Endothelial cell of umbilical vein (primary cell): ENCODE data around the gene AP1G1. TPM values are rescaled to one million over a fixed set of nuclear protein-coding genes. Genes with fewer than 3 reads are reported as not detected.

Source experiments
- BruUV-seq: library from RNA; stranded (reverse); fragments of 400-500 nt; replicated peaks from 2 replicates; lab custom pipeline; 2021; lab: Mats Ljungman, UMichigan
- CTCF ChIA-PET: fragments of 300-600, 350-600 bp; sonication (Branson Sonifier 250); formaldehyde crosslinking; loops from one replicate; lab custom pipeline; 2021; ENCODE audit warnings: antibody characterized with exemption, inconsistent platforms; lab: Charles Lee
- POLR2A ChIA-PET: fragments of 300-600, 350-600 bp; sonication (Branson Sonifier 250); formaldehyde crosslinking; loops from one replicate; lab custom pipeline; 2021; ENCODE audit warnings: antibody characterized with exemption, inconsistent platforms; lab: Charles Lee
- DNase-seq: peaks from one replicate; pipeline ENCODE4 v3.0.0-alpha.2; 2011; ENCODE audit warnings: low read depth, low spot score
- FAIRE-seq: peaks from 2 replicates; lab custom pipeline; 2011; peaks lifted over from hg19 to GRCh38; lab: Jason Lieb, UNC
- H2AFZ ChIP-seq: 2 replicates; pipeline ENCODE4 v1.6.0; 2012; ENCODE audit warnings: low read depth, low read length, control low read depth, inconsistent platforms
- H3K27ac ChIP-seq: 2 replicates; pipeline ENCODE4 v1.5.1; 2011; ENCODE audit warnings: low read depth, mild to moderate bottlenecking, control low read depth, low read length, moderate library complexity; ENCODE audit not compliant: insufficient read depth
- H3K27me3 ChIP-seq, 2 experiments: 2 replicates each; pipeline versions ENCODE4 v1.6.0 to v1.6.1; 2011; ENCODE audit warnings: low read length in 2 of 2, mixed read lengths in 1 of 2; ENCODE audit not compliant: control insufficient read depth in 2 of 2, insufficient read depth in 2 of 2
- H3K36me3 ChIP-seq, 2 experiments: 2 replicates in 1 of 2; 3 replicates in 1 of 2; pipeline ENCODE4 v1.5.1; 2011; ENCODE audit warnings: low read length in 2 of 2, mild to moderate bottlenecking in 1 of 2, moderate library complexity in 1 of 2; ENCODE audit not compliant: control insufficient read depth in 2 of 2, insufficient read depth in 2 of 2; ENCODE audit errors: extremely low read depth in 1 of 2
- H3K4me1 ChIP-seq: 3 replicates; pipeline ENCODE4 v1.5.1; 2011; ENCODE audit warnings: mild to moderate bottlenecking, low read length; ENCODE audit not compliant: control insufficient read depth, insufficient read depth; ENCODE audit errors: extremely low read depth
- H3K4me2 ChIP-seq: 2 replicates; pipeline ENCODE4 v1.6.1; 2011; ENCODE audit warnings: low read length, control low read depth, mixed read lengths; ENCODE audit not compliant: insufficient read depth
- H3K4me3 ChIP-seq, 3 experiments: fragments of 200-600 bp in 1 of 3; sonication (generic), shearing (Covaris generic) in 1 of 3; replicated peaks in 1 of 3; 2 replicates each; pipeline ENCODE4 v1.5.1; 2011 to 2016; ENCODE audit warnings: control low read depth in 3 of 3, low read length in 3 of 3, mild to moderate bottlenecking in 2 of 3, inconsistent platforms in 1 of 3, low read depth in 1 of 3, moderate library complexity in 1 of 3; ENCODE audit not compliant: insufficient read depth in 1 of 3
- H3K79me2 ChIP-seq: 2 replicates; pipeline ENCODE4 v1.6.0; 2012; ENCODE audit warnings: low read length, inconsistent platforms; ENCODE audit not compliant: control insufficient read depth, insufficient read depth
- H3K9ac ChIP-seq: replicated peaks from 2 replicates; pipeline ENCODE3; 2011; ENCODE audit warnings: low read length, control low read depth; ENCODE audit not compliant: insufficient read depth; ENCODE audit errors: extremely low read depth
- H3K9me1 ChIP-seq: replicated peaks from 3 replicates; pipeline ENCODE4 v1.6.0; 2011; ENCODE audit warnings: mild to moderate bottlenecking, low read length; ENCODE audit not compliant: control insufficient read depth, insufficient read depth; ENCODE audit errors: extremely low read depth
- H3K9me3 ChIP-seq: replicated peaks from 2 replicates; pipeline ENCODE4 v1.5.1; 2012; ENCODE audit warnings: low read length, inconsistent platforms; ENCODE audit not compliant: control insufficient read depth, insufficient read depth
- H4K20me1 ChIP-seq: replicated peaks from 2 replicates; pipeline ENCODE3; 2011; ENCODE audit warnings: mild to moderate bottlenecking, low read length; ENCODE audit not compliant: control insufficient read depth, insufficient read depth; ENCODE audit errors: extremely low read depth
- CTCF ChIP-seq, 2 donors: IDR thresholded peaks; 1 replicate in 1 of 2; 2 replicates in 1 of 2; pipeline ENCODE4 v1.5.1; 2011; ENCODE audit warnings: low read length in 2 of 2, mild to moderate bottlenecking in 2 of 2, moderate library complexity in 2 of 2, control low read depth in 1 of 2, inconsistent platforms in 1 of 2, low read depth in 1 of 2; ENCODE audit not compliant: insufficient read depth in 1 of 2; ENCODE audit errors: extremely low read depth in 1 of 2
- EZH2 ChIP-seq: IDR thresholded peaks from 2 replicates; pipeline ENCODE4 v1.6.1; 2012; ENCODE audit warnings: borderline replicate concordance, low read depth, mild to moderate bottlenecking, moderate library complexity, low read length, inconsistent platforms; ENCODE audit not compliant: severe bottlenecking
- FOS ChIP-seq: IDR thresholded peaks from 2 replicates; pipeline ENCODE4 v1.6.1; 2011; ENCODE audit warnings: mild to moderate bottlenecking, low read length, moderate library complexity, borderline replicate concordance; ENCODE audit not compliant: insufficient read depth
- GATA2 ChIP-seq: IDR thresholded peaks from 2 replicates; pipeline ENCODE4 v1.7.0; 2011; ENCODE audit warnings: low read depth, mild to moderate bottlenecking, moderate library complexity, mixed read lengths, low read length; ENCODE audit not compliant: insufficient read length, insufficient read depth
- JUN ChIP-seq: IDR thresholded peaks from 2 replicates; pipeline ENCODE4 v1.6.1; 2011; ENCODE audit warnings: borderline replicate concordance, low read depth; ENCODE audit not compliant: insufficient read length, insufficient read depth
- MAX ChIP-seq: IDR thresholded peaks from 2 replicates; pipeline ENCODE4 v1.6.1; 2011; ENCODE audit not compliant: insufficient read depth, insufficient read length
- MYC ChIP-seq: IDR thresholded peaks from one replicate; pipeline ENCODE4 v1.6.1; 2011; ENCODE audit warnings: mild to moderate bottlenecking, low read depth, low read length
- POLR2A ChIP-seq: IDR thresholded peaks from 2 replicates; pipeline ENCODE4 v1.6.1; 2012; ENCODE audit warnings: low read depth, mild to moderate bottlenecking, control low read depth, low read length
- POLR2AphosphoS5 ChIP-seq: IDR thresholded peaks from 2 replicates; pipeline ENCODE4 v1.6.1; 2012; ENCODE audit warnings: low read depth, mild to moderate bottlenecking, control low read depth, low read length, moderate library complexity; ENCODE audit not compliant: insufficient read depth
- dilution Hi-C: fragments of 300-500 bp; cut with MboI; formaldehyde crosslinking; loops from one replicate; pipeline ENCODE4 v1.15.0; 2019; ENCODE audit warnings: low sequenced_read_pairs; ENCODE audit not compliant: extremely low pct_ligation_motif_present
- intact Hi-C: fragments of 100-400 bp; cut with micrococcal nuclease; formaldehyde crosslinking; loops from one replicate; pipeline ENCODE4 v1.10.0; 2022
- polyA plus RNA-seq, 4 experiments: library from polyadenylated mRNA; depleted of rRNA in 3 of 4; stranded (reverse) in 3 of 4; unstranded in 1 of 4; fragments of >200 nt; gene quantifications; 2 replicates each; pipeline versions ENCODE4 v1.2.1 to v1.2.3, GENCODE V29; 2011 to 2012; ENCODE audit warnings: missing spikeins in 1 of 4
- total RNA-seq: library from RNA; stranded (reverse); gene quantifications from 2 replicates; pipeline ENCODE4 v1.2.3, GENCODE V29; 2021

Gene AP1G1
- total and polyA plus RNA-seq, 2 donors (not counting 3 experiments of a cell fraction or from before 2014, with no cell fraction given), result 57.4 to 85.3 TPM

- Histone ChIP-seq H3K79me2 (peaks cover 63% of the 10 kb centered on the region), H2AFZ (no peak overlapping the region), H3K27me3 (no peaks in the 10 kb centered on the region), H3K27ac (no peak overlapping the region), H3K4me3 (no peak overlapping the region), H3K4me2 (no peak overlapping the region), H3K9me1 (no peaks in the 10 kb centered on the region), H4K20me1 (peaks cover 3% of the 10 kb centered on the region), H3K4me1 (no peaks in the 10 kb centered on the region), H3K36me3 (peaks cover 5% of the 10 kb centered on the region in 2 experiments), H3K9ac (no peak overlapping the region), H3K9me3 (no peaks in the 10 kb centered on the region)
- ChIA-PET POLR2A (no interaction called here), CTCF (no interaction called here)
- no TSS peak for BruUV-seq
- no peak for DNase-seq
- TF ChIP-seq JUN (no peak), FOS (no peak), MYC (no peak)
- dilution Hi-C loops (loop anchor here (10.0 kb wide), 1 partner anchor 61 kb away; the partner anchor contains the start of gene ATXN1L), intact Hi-C loops (loop anchor here (2.0 kb wide), 1 partner anchor 17 kb away; no protein-coding TSS in a partner anchor)
- no peak for FAIRE-seq
Observed at GRCh38 chr16:71784093-71784492, 24.5 kb downstream of the AP1G1 start.

- BruUV-seq, result no TSS peak
- TF ChIP-seq CTCF (IDR thresholded peaks at IDR 0.05; ENCODE audit: extremely low read depth in 1 of 2, insufficient read depth in 1 of 2, low read depth in 1 of 2, low read length in 2 of 2) (no peak), FOS (no peak), POLR2A (no peak), MYC (no peak), GATA2 (no peak), POLR2AphosphoS5 (no peak), EZH2 (no peak), JUN (no peak), MAX (no peak)
- Histone ChIP-seq H3K27me3 (no peaks in the 10 kb centered on the region), H3K4me2 (no peak overlapping the region), H3K27ac (no peak overlapping the region), H3K4me3 (no peak overlapping the region), H3K9me3 (no peaks in the 10 kb centered on the region), H3K4me1 (no peaks in the 10 kb centered on the region), H4K20me1 (peaks cover 3% of the 10 kb centered on the region), H3K36me3 (peaks cover 0 to 6% of the 10 kb centered on the region in 2 experiments), H3K79me2 (peaks cover 65% of the 10 kb centered on the region), H2AFZ (no peak overlapping the region), H3K9me1 (no peaks in the 10 kb centered on the region), H3K9ac (no peak overlapping the region)
- dilution Hi-C loops (loop anchor here (10.0 kb wide), 1 partner anchor 63 kb away; the partner anchor contains the start of gene ATXN1L), intact Hi-C loops (no loop called here)
- POLR2A ChIA-PET, result interaction anchor here (0.7 kb wide), 1 partner anchor 13 kb away, joined by 6 read pairs; no protein-coding TSS in a partner anchor
- CTCF ChIA-PET, result no interaction called here
- DNase-seq (no peak), FAIRE-seq (no peak)
Observed at GRCh38 chr16:71781741-71782140, 26.9 kb downstream of the AP1G1 start.
